Measurements from ENCODE around the gene SLX4IP. TPM values are rescaled to one million over a fixed set of nuclear protein-coding genes. Genes with fewer than 3 reads are reported as not detected.

Gene SLX4IP
- total RNA-seq, 3 donors from 2014 or later: 3.8 to 4.7 (median 4.6) TPM

DNA sequence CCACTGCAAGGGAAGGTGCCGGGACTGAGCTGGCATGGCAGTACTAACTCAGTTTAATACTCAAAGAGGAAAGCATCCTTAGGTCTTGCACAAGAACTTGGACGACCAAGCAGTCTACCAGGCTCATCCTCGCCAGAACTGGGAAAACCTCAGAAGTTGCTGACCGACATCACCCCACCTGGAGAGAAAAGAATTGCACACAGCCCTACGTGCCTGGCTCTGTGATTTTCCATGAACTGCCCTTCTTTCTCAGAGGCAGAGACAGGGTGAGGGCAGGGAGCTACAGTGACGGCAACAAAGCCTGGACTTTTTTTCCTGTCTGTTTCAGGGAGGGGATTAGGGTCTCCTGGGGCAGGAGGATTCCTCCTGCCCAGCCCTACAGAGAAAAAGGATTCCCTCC is 230.7 kb downstream of the SLX4IP start:
- no peaks in the 10 kb centered on the region for H3K9me3 Mint-ChIP-seq
- H3K27me3 Mint-ChIP-seq (ENCODE audit: low read depth): peaks cover 40% of the 10 kb centered on the region
- H3K4me1 Mint-ChIP-seq (ENCODE audit: low read depth): peaks cover 4% of the 10 kb centered on the region
- H3K36me3 Mint-ChIP-seq (ENCODE audit: insufficient read depth): no peaks in the 10 kb centered on the region
- ATAC-seq (no peak), DNase-seq (no peak)
- H3K4me3 Mint-ChIP-seq: no peak overlapping the region

- Mint-ChIP-seq H3K27me3 (ENCODE audit: low read depth) (peaks cover 43% of the 10 kb centered on the region), H3K36me3 (ENCODE audit: insufficient read depth) (no peaks in the 10 kb centered on the region), H3K4me3 (no peak overlapping the region), H3K9me3 (no peaks in the 10 kb centered on the region), H3K4me1 (ENCODE audit: low read depth) (peaks cover 10% of the 10 kb centered on the region)
- ATAC-seq (no peak), DNase-seq (no peak)
Measured at GRCh38 chr20:10666221-10667076, 231.3 kb downstream of the SLX4IP start.

- no peak for ATAC-seq
- Mint-ChIP-seq H3K9me3 (no peaks in the 10 kb centered on the region), H3K27me3 (ENCODE audit: low read depth) (peaks cover 43% of the 10 kb centered on the region)
Measured at GRCh38 chr20:10667077-10667401, 231.9 kb downstream of the SLX4IP start.

GRCh38 chr20:10667560-10668167 is 232.6 kb downstream of the SLX4IP start:
- Mint-ChIP-seq H3K27me3 (ENCODE audit: low read depth) (peaks cover 48% of the 10 kb centered on the region), H3K4me3 (no peak overlapping the region), H3K4me1 (ENCODE audit: low read depth) (peaks cover 19% of the 10 kb centered on the region), H3K36me3 (ENCODE audit: insufficient read depth) (no peaks in the 10 kb centered on the region), H3K9me3 (no peaks in the 10 kb centered on the region)
- ATAC-seq (no peak), DNase-seq (no peak)

More at GRCh38 chr20:10667077-10667401, 231.9 kb downstream of the SLX4IP start:
- Mint-ChIP-seq H3K36me3 (ENCODE audit: insufficient read depth) (no peaks in the 10 kb centered on the region), H3K4me1 (ENCODE audit: low read depth) (peaks cover 13% of the 10 kb centered on the region), H3K4me3 (no peak overlapping the region)
- no peak for DNase-seq

DNA sequence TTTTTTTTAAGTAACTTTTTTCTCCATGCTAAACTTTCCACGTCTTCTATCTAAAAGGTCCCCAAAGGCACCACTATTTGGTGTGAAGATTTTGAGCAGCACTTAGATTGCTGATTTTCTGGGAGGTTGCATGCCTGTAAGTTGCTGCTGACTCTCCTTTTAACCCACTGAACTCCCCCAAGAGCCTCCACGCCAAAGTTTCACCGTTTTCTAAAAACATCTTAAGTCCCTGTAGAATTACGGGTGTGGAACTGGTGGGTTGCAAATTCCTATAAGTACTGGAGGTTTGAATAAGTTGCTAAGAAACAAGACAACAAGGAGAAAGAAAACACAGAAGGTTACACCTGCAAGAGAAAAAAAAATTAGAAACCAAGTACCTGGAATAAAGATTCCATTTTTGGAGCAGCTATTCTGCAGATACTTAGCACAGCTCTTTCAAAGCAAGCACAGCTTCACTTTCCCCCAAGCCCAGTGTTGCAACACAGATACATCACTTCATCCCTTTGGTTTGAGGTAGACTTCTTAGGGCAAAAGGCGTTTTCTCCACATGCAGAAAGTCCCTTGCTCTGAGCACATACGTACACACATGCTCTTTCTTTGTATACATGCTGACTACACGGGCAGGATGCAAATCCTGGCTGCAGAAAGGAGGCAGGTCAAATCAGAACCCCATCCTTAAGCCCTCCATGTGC is 233.7 kb downstream of the SLX4IP start:
- no peak overlapping the region for H3K4me3 Mint-ChIP-seq

GRCh38 chr20:10669843-10670446 is 234.8 kb downstream of the SLX4IP start:
- Mint-ChIP-seq H3K9me3 (no peaks in the 10 kb centered on the region), H3K4me3 (no peak overlapping the region), H3K27me3 (ENCODE audit: low read depth) (peaks cover 50% of the 10 kb centered on the region), H3K4me1 (ENCODE audit: low read depth) (peaks cover 25% of the 10 kb centered on the region), H3K36me3 (ENCODE audit: insufficient read depth) (no peaks in the 10 kb centered on the region)
- DNase-seq (no peak), ATAC-seq (no peak)

More for the DNA sequence above, 233.7 kb downstream of the SLX4IP start:
- H3K9me3 Mint-ChIP-seq: no peaks in the 10 kb centered on the region
- no peaks in the 10 kb centered on the region for H3K36me3 Mint-ChIP-seq (ENCODE audit: insufficient read depth)
- H3K4me1 Mint-ChIP-seq (ENCODE audit: low read depth): peaks cover 24% of the 10 kb centered on the region
- ATAC-seq: no peak
- DNase-seq: no peak
- H3K27me3 Mint-ChIP-seq (ENCODE audit: low read depth): peaks cover 48% of the 10 kb centered on the region

- no peaks in the 10 kb centered on the region for H3K9me3 Mint-ChIP-seq
- DNase-seq: no peak
- peaks cover 54% of the 10 kb centered on the region for H3K27me3 Mint-ChIP-seq (ENCODE audit: low read depth)
- no peak overlapping the region for H3K4me3 Mint-ChIP-seq
- ATAC-seq: no peak
- H3K4me1 Mint-ChIP-seq (ENCODE audit: low read depth): peaks cover 28% of the 10 kb centered on the region
- no peaks in the 10 kb centered on the region for H3K36me3 Mint-ChIP-seq (ENCODE audit: insufficient read depth)
Measured at GRCh38 chr20:10670501-10671220, 235.6 kb downstream of the SLX4IP start.

DNA sequence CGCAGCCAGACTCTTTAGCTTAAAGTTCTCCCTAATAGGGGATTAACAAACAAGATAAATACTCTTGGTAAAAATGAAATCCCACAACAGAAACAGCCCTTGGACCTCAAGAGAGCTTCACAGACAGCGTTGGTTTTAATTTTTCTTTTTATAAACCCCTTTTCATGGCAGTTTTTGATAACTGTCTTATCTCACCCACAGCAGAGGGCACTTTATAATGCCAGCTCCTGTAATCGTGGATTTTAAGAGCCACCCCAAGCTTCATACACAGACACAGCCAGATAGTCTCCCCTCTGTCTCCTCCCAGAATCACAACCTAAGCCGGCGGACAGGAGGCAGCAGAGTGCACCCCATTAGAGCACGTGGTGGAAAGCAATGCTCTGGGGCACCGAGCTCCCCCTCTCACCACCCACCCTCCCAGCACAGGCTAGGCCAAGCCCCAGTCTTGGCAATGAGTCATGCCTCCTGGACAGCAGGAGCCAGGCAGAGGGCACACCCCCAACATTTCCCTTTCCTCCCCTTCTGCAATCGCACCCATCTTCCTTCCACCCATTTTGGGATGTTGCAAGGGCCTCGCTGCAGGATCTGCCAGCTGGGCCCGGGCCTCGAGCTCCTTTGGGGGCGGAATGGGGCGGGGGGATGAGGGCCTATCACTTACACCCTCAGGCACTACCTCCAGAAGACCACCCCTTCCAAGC is 236.3 kb downstream of the SLX4IP start:
- no peak for DNase-seq
- Mint-ChIP-seq H3K9me3 (no peaks in the 10 kb centered on the region), H3K36me3 (ENCODE audit: insufficient read depth) (no peaks in the 10 kb centered on the region), H3K27me3 (ENCODE audit: low read depth) (peaks cover 55% of the 10 kb centered on the region), H3K4me1 (ENCODE audit: low read depth) (peaks cover 30% of the 10 kb centered on the region), H3K4me3 (peak overlapping the region; percentile 21)
- ATAC-seq: peak in 1 of 2 donors; percentile 9

DNA sequence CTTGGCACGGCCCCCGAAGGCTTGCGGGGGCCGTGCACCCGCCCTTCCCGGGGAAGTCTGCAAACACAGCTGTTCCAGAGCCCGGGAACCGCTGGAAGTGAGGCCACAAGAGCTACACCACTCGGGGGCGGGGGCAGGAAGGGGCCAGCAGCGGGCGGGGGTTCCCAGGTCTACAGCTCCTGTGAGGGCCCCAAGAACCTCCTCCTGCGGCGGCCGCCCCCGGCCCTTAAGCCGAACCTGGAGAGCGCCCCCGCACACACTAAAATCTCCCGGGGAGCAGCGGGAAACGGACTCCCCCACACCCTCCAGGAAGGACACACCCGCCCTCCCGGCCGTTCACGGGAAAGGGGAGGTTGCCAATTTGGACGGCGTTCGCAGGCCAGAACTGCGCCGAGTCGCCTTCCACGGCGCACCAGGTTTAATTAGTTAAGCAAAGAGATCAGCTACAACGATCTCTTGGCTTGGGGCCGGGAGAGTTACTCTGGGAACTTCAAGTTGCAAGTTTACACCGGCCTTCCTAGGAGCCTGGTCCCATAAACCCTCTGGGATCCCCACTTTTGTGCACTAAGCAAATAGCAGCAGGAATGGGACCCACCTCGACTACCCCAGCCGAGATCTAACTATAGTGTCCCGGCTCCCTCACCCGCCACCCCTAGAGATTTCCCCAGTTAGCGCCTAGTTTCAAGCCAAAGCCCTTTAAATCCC is 237.0 kb downstream of the SLX4IP start:
- ATAC-seq (peak; percentile 2 to 10), DNase-seq (no peak)
- no peaks in the 10 kb centered on the region for H3K9me3 Mint-ChIP-seq
- peak overlapping the region; percentile 79 for H3K4me3 Mint-ChIP-seq
- H3K27me3 Mint-ChIP-seq (ENCODE audit: low read depth): peaks cover 61% of the 10 kb centered on the region
- no peaks in the 10 kb centered on the region for H3K36me3 Mint-ChIP-seq (ENCODE audit: insufficient read depth)
- peaks cover 30% of the 10 kb centered on the region for H3K4me1 Mint-ChIP-seq (ENCODE audit: low read depth)

- H3K4me1 Mint-ChIP-seq (ENCODE audit: low read depth): peaks cover 30% of the 10 kb centered on the region
- DNase-seq (no peak), ATAC-seq (peak; percentile 39 to 58)
- peak overlapping the region; percentile 79 for H3K4me3 Mint-ChIP-seq
- no peaks in the 10 kb centered on the region for H3K36me3 Mint-ChIP-seq (ENCODE audit: insufficient read depth)
- H3K9me3 Mint-ChIP-seq: no peaks in the 10 kb centered on the region
- peaks cover 61% of the 10 kb centered on the region for H3K27me3 Mint-ChIP-seq (ENCODE audit: low read depth)
Measured at GRCh38 chr20:10672624-10673127, 237.6 kb downstream of the SLX4IP start.

DNA sequence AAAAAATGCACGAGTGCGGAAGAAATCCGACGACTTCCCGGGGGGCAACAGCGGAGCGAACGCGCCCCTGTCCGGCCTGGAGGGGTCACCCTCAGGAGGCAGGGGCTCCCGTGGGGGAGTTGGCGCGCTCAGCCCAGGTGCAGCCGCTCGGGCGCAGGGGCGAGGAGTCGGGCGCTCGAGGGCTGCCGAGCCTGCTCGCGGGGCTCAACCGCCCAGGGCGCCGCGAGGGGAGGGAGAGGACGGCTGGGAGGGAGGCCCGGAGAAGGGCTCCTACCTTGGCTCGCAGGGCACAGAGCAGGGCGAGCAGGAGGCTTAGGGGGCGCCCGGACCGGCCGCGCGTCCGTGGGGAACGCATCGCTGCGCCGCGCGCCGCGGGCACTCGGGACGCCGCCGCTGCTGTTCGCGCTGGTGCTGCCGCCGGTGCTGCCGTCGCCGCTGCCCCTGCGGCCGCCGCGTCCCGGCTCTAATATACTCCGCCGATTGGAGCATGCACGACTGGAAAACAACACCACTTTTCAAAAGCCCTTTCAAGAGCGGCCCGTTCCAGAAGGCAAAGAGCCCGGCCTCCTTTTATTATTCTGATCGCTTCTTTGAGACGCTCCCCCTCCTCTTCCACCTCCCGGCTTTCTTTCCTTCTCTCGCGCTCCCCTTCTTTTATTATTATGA is 238.2 kb downstream of the SLX4IP start:
- no peak for ATAC-seq
- Mint-ChIP-seq H3K36me3 (ENCODE audit: insufficient read depth) (no peaks in the 10 kb centered on the region), H3K4me3 (peak overlapping the region; percentile 79), H3K4me1 (ENCODE audit: low read depth) (peaks cover 30% of the 10 kb centered on the region), H3K9me3 (no peaks in the 10 kb centered on the region), H3K27me3 (ENCODE audit: low read depth) (peaks cover 59% of the 10 kb centered on the region)
- DNase-seq: no peak

DNA sequence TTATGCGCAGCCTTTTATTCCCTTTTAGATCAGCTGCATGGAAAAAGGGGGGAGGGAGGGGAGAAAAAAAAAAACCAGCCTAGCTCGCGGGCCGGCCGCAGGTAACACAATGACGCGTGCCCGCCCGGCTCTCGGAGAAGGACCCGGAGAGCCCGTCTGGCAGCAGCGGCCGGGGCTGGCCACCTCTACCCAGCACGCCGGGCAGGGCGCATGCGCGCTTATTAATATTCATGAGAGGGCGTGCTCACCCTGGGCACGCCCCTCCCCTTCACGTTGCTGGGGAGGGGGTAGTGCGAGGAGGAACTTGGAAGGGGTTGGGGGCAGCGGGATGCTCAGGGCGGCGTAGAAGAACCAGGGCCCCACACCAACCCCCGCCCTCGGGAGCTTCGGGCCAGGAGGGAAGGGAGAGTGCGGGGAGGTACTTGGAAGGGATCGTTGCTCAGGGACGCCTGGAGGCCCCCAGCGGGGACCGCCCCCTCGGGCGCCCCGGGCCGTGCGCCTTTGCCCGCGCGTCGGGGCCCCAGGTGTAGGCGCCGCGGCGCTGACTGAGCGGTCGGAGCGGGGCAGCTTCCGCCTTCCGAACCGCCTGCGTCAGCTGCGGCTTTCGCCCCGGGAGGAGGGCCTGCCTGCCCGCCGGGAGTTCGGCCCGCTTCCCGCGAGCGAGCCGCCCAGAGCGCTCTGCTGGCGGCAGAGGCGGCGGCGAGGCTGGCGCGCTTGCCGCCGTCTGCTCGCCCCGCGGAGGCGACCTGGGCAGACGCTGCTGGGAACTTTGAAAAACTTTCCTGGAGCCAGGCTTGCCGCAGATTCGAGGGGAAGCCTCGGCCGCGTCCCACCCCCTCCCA is 239.0 kb downstream of the SLX4IP start, which contains the start of gene JAG1:
TSS of gene JAG1 (minus strand) at position 158 of the 842 bp plus-strand sequence. CDS start 469 bp downstream, outside the sequence.
- no peak for DNase-seq
- H3K9me3 Mint-ChIP-seq: no peaks in the 10 kb centered on the region
- peaks cover 58% of the 10 kb centered on the region for H3K27me3 Mint-ChIP-seq (ENCODE audit: low read depth)
- peak; percentile 67 to 68 for ATAC-seq
- H3K4me1 Mint-ChIP-seq (ENCODE audit: low read depth): peaks cover 30% of the 10 kb centered on the region
- H3K36me3 Mint-ChIP-seq (ENCODE audit: insufficient read depth): no peaks in the 10 kb centered on the region
- peak within 1 kb of the TSS; percentile 79 for H3K4me3 Mint-ChIP-seq

Measured in activated T-cell treated with anti-CD3 and anti-CD28 coated beads, Interleukin-2, amount 50 U/mL, for 4 hours (primary cell).